Hematopoietic multipotent progenitor cell treated with erythropoietin and hydrocortisone succinate and interleukin-3 and kit ligand, for 15 days (in vitro differentiated cells): ENCODE results near the gene SSTR5.

Source experiments
- DNase-seq: peaks from one replicate; pipeline ENCODE4 v3.0.0-alpha.2; 2015; ENCODE audit warnings: low spot score

SSTR5 gene

GRCh38 chr16:1124291-1124690 lies 51.7 kb downstream of the SSTR5 start:
- DNase-seq, result no peak

GRCh38 chr16:1124795-1125194 lies 52.2 kb downstream of the SSTR5 start:
- DNase-seq, result no peak

- DNase-seq, result no peak
Observed at GRCh38 chr16:1125471-1125870, 52.9 kb downstream of the SSTR5 start.

GRCh38 chr16:1126044-1126443 lies 53.5 kb downstream of the SSTR5 start:
- DNase-seq, result no peak

GRCh38 chr16:1126586-1126985 lies 54.0 kb downstream of the SSTR5 start:
- no peak for DNase-seq

GRCh38 chr16:1127101-1127500 lies 54.6 kb downstream of the SSTR5 start:
- no peak for DNase-seq

- DNase-seq, result no peak
Observed at GRCh38 chr16:1127971-1128715, 55.6 kb downstream of the SSTR5 start.

- no peak for DNase-seq
Observed at GRCh38 chr16:1129106-1129960, 56.8 kb downstream of the SSTR5 start.

GRCh38 chr16:1130382-1130781 lies 57.8 kb downstream of the SSTR5 start:
- no peak for DNase-seq
